HEK293T (cell line): ENCODE data around the gene CHRM5.

ENCODE experiments used
- BHLHE40 ChIP-seq: fragments of 450-650 bp; IDR thresholded peaks from 2 replicates; pipeline ENCODE4 v1.6.1; 2016; ENCODE audit warnings: mild to moderate bottlenecking, moderate library complexity, borderline replicate concordance
- ELF4 ChIP-seq: fragments of 450-650 bp; IDR thresholded peaks from 2 replicates; pipeline ENCODE4 v1.6.1; 2017; ENCODE audit warnings: antibody characterized with exemption
- FOXA1 ChIP-seq: fragments of 450-650 bp; IDR thresholded peaks from 2 replicates; pipeline ENCODE4 v1.6.1; 2016; ENCODE audit warnings: mild to moderate bottlenecking
- FOXM1 ChIP-seq: fragments of 450-650 bp; IDR thresholded peaks from 2 replicates; pipeline ENCODE4 v1.6.1; 2017; ENCODE audit warnings: mild to moderate bottlenecking, borderline replicate concordance
- LEF1 ChIP-seq: fragments of 450-650 bp; IDR thresholded peaks from 2 replicates; pipeline ENCODE4 v1.6.1; 2017; ENCODE audit warnings: mild to moderate bottlenecking, borderline replicate concordance
- SP1 ChIP-seq: fragments of 450-650 bp; IDR thresholded peaks from 2 replicates; pipeline ENCODE4 v1.6.1; 2017
- SUZ12 ChIP-seq: fragments of 450-650 bp; IDR thresholded peaks from 2 replicates; pipeline ENCODE4 v1.6.1; 2016; ENCODE audit warnings: mild to moderate bottlenecking
- TARDBP ChIP-seq: fragments of 450-650 bp; IDR thresholded peaks from 2 replicates; pipeline ENCODE4 v1.6.1; 2016
- TF ChIP-seq, protein P1 (sequence below): fragments of 450-650 bp; IDR thresholded peaks from 2 replicates; pipeline ENCODE4 v1.6.1; 2016

DNA sequence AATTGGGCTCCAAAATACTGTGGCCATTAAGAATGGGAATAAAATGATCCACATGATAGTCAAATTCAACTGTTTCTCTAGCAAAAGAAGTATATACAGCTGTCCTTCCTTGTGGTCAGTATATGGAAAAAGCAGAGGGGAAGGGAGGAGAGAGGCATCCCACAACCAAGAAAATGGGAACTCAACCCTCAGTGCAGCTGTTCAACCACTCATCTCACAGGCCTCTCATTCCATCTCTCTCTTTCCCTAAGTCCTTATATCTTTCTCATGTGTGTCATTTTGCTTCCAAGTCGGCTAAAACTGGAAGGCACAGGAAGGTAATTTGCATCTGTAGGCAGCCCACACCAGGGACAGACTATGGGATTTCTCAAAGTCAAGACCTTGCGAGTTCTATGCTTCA lies 43.2 kb downstream of the CHRM5 start:
- TF ChIP-seq SUZ12 (no peak), ELF4 (no peak), FOXM1 (no peak), BHLHE40 (no peak), LEF1 (no peak), FOXA1 (no peak), TARDBP (no peak), SP1 (no peak)
- TF ChIP-seq, protein P1, sequence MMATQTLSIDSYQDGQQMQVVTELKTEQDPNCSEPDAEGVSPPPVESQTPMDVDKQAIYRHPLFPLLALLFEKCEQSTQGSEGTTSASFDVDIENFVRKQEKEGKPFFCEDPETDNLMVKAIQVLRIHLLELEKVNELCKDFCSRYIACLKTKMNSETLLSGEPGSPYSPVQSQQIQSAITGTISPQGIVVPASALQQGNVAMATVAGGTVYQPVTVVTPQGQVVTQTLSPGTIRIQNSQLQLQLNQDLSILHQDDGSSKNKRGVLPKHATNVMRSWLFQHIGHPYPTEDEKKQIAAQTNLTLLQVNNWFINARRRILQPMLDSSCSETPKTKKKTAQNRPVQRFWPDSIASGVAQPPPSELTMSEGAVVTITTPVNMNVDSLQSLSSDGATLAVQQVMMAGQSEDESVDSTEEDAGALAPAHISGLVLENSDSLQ = no peak
